NCI-H1417 (cell line): Measurements from ENCODE around the gene TRIM17.

Source experiments
- DNase-seq, 3 experiments: peaks; one replicate each; lab custom pipeline; 2025; lab: John Stamatoyannopoulos, UW

The TRIM17 gene

DNA sequence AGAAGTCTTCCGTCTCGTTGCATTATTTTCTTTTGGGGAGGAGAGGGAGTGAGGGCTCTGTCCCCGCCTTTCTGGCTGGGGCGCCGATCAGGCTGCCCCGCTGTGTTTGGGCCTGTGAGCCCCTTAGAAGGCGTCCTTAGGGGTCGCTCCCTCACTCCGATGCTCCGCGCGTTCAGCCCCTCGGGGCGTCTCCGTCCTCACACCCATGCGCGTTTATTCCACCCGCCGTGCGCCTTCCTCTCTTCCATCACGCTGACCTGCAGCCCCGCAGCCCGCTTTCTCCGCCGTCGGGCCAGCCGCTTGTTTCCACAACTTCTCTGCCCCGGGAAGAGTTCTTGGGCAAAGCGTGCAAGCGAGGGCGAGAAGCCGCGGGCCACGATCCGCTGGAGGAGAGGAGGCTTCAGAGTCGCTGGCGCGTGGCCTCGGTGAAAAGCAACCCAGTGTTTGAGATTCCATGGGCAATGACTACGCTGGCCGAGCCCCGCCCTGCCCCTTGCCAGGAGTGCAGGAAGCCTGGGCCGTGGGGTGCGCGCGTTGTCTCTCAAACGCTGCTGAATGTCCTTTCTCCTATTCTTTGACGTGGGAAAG lies 37.7 kb downstream of the TRIM17 start:
- DNase-seq = peak in 2 of 3 experiments; percentile 0 to 75

DNA sequence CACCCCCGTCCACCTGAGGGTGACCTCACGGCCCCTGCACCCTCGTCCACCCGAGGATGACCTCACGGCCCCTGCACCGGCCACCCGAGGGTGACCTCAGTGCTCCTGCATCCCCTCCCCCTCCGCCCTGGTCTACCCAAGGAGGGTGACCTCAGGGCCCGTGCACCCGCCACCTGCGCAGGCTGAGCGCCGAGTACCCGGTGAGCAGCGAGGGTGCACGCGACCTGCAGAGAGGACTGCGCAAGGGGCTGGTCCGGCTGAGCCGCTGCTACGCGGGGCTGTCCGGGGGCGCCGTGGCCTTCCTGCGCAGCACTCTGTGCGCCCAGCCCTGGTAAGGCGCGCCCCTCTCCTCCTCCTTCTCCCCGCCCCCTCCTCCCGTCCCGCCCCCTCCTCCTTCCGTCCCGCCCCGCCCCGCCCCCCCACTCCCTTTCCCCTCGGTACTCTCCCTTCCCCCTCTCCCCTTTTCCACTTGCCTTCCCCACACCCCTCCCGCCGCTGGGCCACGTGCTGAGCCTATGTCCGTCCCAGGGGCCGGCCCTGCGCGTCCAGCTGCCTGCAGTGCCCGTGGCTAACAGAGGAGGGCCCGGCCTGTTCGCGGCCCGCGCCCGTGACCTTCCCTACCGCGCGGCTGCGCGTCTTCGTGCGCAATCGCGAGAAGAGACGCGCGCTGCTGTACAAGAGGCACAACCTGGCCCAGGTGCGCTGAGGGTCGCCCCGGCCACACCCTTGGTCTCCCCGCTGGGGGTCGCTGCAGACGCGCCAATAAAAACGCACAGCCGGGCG lies 38.4 kb downstream of the TRIM17 start:
- peak in 2 of 3 experiments; percentile 82 to 88 for DNase-seq

DNA sequence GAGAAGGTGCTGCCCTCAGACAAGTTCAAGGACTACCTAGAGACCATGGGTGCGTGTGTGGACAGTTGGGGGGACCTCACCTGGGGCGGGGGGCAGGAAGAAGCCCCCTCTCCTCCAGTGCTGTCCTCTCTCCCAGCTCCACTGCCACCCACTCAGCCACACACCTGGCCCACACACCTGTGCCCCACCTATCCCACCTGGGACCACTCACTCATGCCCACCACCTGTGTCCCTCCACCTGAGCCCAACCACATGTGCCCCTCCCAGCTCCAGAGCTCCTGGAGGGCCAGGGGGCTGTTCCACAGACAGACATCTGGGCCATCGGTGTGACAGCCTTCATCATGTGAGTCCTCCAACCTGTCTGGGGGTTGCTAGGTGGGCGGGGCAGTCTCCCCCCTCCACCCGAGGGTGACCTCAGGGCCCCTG lies 39.0 kb downstream of the TRIM17 start:
- DNase-seq = no peak

DNA sequence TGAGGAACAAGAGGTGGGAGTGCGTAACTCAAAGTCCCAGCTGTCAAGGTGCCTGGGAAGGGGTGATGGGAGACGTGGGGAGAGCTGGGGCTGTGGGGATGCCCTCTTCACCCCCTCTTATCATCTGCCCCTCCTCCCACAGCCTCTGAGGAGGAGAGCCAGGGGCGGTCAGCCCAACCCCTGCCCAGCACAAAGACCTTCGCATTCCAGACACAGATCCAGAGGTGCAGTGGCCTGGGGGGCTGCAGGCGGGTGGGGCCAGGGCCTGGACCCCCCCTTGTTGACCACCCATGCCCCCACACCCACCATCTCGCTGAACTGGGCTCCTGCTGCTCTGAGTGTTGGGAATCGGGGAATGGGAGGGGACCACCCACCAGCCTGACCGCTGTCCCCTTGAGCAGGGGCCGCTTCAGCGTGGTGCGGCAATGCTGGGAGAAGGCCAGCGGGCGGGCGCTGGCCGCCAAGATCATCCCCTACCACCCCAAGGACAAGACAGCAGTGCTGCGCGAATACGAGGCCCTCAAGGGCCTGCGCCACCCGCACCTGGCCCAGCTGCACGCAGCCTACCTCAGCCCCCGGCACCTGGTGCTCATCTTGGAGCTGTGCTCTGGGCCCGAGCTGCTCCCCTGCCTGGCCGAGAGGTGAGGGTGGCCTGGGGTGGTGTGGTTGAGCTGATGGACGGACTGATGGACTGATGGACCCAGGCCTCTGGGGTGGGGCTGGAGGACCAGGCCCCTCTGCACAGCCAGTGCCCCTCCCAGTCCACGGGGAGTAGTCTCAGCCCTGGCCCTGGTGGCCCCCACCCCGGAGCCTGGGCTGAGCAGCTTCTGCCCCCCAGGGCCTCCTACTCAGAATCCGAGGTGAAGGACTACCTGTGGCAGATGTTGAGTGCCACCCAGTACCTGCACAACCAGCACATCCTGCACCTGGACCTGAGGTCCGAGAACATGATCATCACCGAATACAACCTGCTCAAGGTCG lies 39.7 kb downstream of the TRIM17 start:
- no peak for DNase-seq

DNA sequence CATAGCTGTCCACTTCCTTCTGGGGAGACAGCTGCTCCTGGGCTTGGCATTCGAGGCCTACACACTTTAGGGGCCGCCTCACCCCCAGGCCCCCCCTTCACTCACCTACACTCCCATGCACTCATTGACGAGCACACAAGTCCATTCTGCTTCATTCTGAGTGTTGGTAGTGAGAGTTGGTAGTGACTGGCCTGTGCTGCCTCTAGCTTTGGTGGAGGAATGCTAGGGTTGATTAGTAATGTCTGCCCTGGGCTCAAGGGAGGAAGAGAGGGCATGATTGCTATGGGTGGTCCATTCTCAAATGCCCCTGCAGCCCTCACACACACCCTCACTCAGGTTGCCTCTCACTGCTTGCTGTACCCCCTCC lies 40.4 kb downstream of the TRIM17 start:
- DNase-seq = no peak

DNA sequence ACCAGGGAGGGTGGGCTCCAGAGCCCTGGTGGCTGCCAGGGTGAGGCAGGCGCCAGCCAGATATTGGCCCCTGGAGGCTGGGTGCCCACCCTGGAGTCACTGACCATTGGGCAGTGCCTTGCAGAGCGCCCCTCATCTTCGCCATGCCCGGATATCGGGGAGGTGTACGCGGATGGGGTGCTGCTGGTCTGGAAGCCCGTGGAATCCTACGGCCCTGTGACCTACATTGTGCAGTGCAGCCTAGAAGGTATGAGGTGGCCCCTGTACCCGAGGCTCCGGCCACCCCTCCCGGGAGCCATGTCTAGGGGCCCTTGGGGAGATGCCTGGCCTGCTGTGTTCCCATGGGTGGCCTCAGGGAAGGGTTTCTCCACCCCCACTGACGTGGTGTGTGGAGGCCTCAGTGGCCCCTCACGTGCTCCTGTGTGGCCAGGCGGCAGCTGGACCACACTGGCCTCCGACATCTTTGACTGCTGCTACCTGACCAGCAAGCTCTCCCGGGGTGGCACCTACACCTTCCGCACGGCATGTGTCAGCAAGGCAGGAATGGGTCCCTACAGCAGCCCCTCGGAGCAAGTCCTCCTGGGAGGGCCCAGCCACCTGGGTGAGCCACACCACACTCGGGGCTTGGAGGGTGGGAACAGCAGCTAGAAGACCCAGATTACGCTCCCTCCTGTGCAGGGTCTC lies 40.9 kb downstream of the TRIM17 start:
- DNase-seq = no peak

DNA sequence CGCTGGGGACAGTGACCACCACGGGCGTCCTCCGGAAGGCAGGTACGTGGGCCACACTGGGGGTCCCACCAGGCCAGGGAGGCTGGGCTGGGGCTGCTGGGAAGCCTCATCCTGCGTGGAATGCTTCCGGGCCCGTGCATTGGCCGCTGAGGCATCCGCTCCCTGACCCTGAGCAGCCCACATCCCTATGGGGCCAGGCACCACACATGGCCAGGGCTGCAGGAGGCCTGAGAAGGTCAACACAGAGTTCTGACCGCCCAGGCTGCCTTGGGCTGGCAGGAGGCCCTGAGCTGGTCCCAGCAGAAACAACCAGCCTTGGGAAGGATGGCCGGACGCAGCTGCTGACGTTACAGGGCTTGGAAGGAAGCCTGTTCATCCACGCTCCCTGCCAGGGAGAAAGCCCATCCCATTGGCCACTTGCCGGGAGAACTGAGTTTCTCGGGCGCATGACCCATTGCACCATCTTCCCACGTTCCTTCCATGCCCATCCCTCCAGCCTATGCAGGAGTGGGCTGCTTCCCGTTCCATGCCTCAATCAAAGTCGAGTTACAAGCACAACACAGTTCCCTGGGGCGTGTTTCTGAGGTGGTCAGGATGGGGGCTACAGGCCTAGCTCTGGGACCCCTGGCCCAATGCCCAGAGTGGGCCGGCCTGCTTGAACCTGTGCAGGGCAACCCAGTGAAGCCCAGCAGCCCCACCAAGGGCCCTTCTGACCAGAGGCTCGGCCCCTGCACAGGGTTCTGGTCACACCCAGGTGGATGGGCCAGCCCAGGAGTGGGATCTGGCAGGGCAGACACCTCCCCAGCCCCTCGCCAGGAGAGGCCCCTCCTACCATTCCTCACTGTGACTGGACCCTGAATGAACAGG lies 41.7 kb downstream of the TRIM17 start:
- no peak for DNase-seq

DNA sequence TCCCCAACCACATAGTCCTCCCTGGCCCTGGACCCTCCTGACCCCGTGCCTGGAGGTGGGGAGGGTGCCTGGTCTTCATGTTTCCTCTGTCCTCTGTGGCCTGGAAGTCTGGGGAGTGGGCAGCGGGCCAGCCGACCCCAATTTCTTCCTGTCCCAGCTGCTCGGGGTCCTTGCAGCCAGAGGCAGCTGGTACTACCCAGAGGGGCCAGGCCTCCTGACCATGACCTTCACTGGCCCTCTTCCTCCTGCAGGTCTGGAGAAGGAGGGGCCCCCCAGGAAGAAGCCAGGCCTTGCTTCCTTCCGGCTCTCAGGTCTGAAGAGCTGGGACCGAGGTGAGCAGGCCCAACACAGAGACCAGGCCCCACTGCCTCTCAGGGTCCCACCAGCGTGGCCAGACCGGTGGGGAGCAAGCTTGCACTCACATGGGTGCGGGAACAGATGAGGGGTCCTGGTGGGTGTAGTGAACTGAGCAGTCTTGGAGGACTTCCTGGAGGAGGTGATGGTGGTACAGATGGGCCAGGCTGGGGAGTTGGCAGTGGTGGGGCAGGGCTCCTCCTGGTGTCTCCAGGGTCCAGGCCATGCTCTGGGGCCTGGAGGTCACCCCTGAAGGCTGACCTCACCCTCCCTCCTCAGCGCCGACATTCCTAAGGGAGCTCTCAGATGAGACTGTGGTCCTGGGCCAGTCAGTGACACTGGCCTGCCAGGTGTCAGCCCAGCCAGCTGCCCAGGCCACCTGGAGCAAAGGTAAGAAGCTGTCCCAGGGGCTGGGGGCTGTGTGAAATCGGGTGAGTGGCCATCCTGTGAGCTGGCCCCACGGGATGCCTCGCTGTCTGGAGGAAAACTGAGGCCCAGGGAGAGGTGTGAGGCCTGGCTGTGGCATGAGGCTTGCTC lies 42.7 kb downstream of the TRIM17 start:
- no peak for DNase-seq

DNA sequence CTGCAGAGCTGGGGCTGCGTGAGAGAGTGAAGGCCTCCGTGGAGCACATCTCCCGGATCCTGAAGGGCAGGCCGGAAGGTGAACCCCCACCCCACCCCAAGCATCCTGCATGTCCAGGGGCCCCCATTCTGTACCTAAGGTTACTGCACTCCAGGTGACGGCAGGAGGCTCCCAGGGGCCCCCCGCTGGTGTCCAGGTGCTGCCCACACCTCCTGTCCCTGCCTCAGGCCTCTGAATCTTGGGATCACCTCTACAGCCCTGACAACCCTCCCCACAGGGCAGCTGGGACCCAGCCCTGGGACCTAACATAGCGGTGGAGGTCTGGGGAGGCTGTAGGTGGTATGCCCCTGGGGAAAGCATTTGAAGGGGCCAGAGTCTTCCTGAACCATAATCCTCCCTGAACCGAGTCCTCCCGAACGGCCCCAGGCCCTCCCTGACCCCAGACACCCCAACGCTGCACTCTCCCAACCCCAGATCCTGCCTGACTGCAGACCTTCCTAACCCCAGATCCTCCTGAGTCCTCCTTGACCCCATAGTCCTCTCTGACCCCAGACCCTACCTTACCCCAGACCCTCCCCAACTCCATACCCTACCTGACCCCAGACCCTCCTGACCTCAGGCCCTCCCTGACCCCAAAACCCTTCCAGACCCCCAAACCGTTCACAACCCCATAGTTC lies 43.5 kb downstream of the TRIM17 start:
- DNase-seq = no peak

DNA sequence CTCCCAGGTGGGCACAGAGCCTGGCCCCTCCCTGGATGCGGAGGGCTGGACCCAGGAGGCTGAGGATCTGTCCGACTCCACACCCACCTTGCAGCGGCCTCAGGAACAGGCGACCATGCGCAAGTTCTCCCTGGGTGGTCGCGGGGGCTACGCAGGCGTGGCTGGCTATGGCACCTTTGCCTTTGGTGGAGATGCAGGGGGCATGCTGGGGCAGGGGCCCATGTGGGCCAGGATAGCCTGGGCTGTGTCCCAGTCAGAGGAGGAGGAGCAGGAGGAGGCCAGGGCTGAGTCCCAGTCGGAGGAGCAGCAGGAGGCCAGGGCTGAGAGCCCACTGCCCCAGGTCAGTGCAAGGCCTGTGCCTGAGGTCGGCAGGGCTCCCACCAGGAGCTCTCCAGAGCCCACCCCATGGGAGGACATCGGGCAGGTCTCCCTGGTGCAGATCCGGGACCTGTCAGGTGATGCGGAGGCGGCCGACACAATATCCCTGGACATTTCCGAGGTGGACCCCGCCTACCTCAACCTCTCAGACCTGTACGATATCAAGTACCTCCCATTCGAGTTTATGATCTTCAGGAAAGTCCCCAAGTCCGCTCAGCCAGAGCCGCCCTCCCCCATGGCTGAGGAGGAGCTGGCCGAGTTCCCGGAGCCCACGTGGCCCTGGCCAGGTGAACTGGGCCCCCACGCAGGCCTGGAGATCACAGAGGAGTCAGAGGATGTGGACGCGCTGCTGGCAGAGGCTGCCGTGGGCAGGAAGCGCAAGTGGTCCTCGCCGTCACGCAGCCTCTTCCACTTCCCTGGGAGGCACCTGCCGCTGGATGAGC lies 44.3 kb downstream of the TRIM17 start:
- no peak for DNase-seq

DNA sequence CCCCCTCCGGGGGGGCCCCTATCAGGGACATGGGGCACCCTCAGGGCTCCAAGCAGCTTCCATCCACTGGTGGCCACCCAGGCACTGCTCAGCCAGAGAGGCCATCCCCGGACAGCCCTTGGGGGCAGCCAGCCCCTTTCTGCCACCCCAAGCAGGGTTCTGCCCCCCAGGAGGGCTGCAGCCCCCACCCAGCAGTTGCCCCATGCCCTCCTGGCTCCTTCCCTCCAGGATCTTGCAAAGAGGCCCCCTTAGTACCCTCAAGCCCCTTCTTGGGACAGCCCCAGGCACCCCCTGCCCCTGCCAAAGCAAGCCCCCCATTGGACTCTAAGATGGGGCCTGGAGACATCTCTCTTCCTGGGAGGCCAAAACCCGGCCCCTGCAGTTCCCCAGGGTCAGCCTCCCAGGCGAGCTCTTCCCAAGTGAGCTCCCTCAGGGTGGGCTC lies 44.9 kb downstream of the TRIM17 start:
- no peak for DNase-seq

DNA sequence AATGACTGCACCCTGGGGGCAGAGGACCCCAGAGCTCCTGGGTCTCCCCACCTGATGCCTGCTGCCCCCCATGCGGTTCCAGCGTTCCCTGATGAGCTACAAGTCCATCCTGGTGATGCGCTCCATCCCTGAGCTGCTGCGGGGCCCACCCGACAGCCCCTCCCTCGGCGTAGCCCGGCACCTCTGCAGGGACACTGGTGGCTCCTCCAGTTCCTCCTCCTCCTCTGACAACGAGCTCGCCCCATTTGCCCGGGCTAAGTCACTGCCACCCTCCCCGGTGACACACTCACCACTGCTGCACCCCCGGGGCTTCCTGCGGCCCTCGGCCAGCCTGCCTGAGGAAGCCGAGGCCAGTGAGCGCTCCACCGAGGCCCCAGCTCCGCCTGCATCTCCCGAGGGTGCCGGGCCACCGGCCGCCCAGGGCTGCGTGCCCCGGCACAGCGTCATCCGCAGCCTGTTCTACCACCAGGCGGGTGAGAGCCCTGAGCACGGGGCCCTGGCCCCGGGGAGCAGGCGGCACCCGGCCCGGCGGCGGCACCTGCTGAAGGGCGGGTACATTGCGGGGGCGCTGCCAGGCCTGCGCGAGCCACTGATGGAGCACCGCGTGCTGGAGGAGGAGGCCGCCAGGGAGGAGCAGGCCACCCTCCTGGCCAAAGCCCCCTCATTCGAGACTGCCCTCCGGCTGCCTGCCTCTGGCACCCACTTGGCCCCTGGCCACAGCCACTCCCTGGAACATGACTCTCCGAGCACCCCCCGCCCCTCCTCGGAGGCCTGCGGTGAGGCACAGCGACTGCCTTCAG lies 45.5 kb downstream of the TRIM17 start:
- DNase-seq = peak in 2 of 3 experiments; percentile 58 to 60

DNA sequence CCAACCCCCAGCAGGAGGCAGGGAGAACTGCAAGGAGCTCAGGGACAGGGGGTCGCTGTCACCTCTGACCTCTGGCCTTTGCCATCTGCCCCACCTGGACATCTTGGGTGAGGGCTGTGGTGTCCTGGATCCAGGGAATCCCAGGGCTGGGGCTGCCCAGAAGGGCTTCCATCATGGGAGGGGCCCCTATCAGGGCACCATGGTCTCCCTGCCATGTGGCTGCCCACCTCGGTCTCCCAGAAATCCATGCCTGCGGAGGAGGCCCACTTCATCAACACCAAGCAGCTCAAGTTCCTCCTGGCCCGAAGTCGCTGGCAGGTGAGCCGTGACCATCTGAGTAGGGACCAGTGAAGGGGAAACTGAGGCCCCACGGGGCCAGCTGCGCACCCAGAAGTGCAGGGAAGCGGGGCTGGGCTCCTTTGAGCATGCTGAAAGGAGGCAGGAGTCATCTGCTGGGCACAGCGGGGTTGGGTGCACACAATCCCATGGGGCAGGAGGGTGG lies 46.2 kb downstream of the TRIM17 start:
- no peak for DNase-seq

DNA sequence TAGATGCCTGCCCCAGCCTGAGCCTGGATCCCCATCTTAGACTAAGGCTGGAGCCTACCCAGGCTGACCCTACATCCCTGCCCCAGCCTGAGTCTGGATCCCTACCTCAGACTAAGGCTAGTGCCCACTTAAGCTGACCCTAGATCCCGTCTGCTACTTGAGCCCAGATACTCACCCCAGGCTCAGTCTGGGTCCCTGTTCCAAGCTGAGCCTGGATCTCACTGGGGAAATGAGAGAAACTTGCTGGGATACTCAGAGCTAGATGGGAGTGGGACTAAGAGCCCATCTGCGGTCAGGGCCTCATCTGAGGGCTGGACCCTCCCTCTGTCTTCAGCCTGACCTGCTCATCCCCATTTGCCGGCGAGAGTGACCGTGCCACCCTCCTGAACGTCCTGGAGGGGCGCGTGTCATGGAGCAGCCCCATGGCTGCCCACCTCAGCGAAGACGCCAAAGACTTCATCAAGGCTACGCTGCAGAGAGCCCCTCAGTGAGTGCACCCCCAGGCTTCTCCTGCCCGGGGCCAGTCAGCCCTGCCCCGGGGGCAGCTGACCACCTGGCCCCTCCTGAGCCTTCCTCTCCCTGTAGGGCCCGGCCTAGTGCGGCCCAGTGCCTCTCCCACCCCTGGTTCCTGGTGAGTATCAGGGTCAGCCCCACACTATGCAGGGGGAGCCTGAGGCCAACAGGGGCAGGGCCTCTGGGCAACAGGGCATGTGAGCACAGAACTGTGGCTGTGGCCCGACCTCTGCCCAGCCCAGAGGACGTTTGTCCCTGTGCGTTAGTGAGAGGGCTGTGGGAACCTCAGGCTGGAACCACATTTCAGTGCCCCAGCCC lies 46.8 kb downstream of the TRIM17 start:
- DNase-seq = no peak

DNA sequence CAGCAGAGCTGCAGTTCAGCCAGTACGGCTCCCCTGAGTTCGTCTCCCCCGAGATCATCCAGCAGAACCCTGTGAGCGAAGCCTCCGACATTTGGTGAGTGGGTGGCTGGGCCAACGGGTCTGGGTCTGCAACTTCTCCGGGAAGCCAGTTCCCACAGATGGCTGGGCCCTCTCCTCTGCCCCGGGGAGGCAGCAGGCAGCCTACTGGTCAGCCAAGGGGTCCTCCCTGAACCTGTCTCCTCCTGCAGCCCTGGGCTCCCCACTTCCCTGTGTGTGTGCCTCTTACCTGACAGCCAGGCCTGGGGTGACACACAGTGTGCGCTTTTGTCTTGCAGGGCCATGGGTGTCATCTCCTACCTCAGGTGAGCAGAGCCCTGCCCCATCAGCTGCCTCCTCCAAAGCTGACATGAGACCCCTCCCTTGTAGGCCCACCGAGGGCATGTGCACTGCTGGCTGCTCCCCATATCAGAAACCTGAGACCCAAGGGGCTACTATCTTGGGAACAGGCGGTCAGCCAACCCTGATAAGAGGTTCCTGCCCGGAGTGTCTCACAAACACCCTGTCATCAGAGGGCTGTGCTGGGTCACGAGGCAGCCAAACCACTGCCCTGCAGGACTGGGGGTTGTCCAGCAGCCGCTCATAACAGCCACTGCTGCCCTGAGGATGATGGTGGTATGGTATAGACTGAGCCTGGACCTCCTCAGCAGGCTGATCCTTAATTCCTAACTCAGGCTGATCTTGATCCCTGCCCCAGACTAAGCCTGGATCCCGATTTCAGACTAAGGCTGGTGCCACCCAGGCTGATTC lies 47.7 kb downstream of the TRIM17 start:
- DNase-seq = no peak
